HFFc6 (cell line): Measurements from ENCODE around the gene TRMT2B. TPM values are rescaled to one million over a fixed set of nuclear protein-coding genes. Genes with fewer than 3 reads are reported as not detected.

ENCODE experiments used
- DNase-seq: peaks from one replicate; pipeline ENCODE4 v3.0.0-alpha.2; 2018
- H3K27ac Mint-ChIP-seq: 2 replicates; pipeline ENCODE4 v1.8.0; 2020; ENCODE audit warnings: mild to moderate bottlenecking, mixed read lengths
- H3K27me3 Mint-ChIP-seq: 2 replicates; pipeline ENCODE4 v1.8.0; 2021; ENCODE audit warnings: mild to moderate bottlenecking, moderate library complexity, mixed read lengths; ENCODE audit not compliant: insufficient read depth
- H3K36me3 Mint-ChIP-seq: 2 replicates; pipeline ENCODE4 v1.8.0; 2021; ENCODE audit warnings: low read depth, mixed read lengths
- H3K4me1 Mint-ChIP-seq: 2 replicates; pipeline ENCODE4 v1.8.0; 2020; ENCODE audit warnings: low read depth, mixed read lengths
- H3K4me3 Mint-ChIP-seq: 2 replicates; pipeline ENCODE4 v1.8.0; 2020; ENCODE audit warnings: mild to moderate bottlenecking, moderate library complexity, mixed read lengths
- H3K9me3 Mint-ChIP-seq: 2 replicates; pipeline ENCODE4 v1.8.0; 2020; ENCODE audit warnings: mild to moderate bottlenecking, mixed read lengths
- CTCF ChIP-seq: fragments of 200-600 bp; sonication (generic); IDR thresholded peaks from 2 replicates; pipeline ENCODE4 v1.5.0; 2021; ENCODE audit warnings: antibody characterized with exemption, mild to moderate bottlenecking
- long read RNA-seq: library from polyadenylated mRNA; unstranded; transcript quantifications from one replicate; pipeline ENCODE4 v2.0.0, GENCODE V29; 2019
- total RNA-seq, 6 experiments: library from RNA; stranded (reverse); fragmentation: NEBNext Ultra II Directional; extraction: Animal tissue kit (Norgen Biotek cat#: 25700); gene quantifications; 2 replicates in 1 of 6; 3 replicates in 5 of 6; pipeline ENCODE4 v1.2.3, GENCODE V29; 2021

Gene TRMT2B
- 10 to 100 TPM; 14.5 to 16.2 (median 15.7) TPM for total RNA-seq
- long read RNA-seq, partial matches to known transcripts = 3 of 11 reads
- long read RNA-seq, other reads (novel, unspliced or antisense) = 7 of 11 reads

GRCh38 chrX:101051549-101052302 is at the start of gene TRMT2B:
Gene TRMT2B, minus strand, starts transcription at chrX:101052111. Its CDS starts 9,822 bp downstream, at chrX:101042289.
- DNase-seq = peak; percentile 58
- Mint-ChIP-seq H3K4me1 (peaks cover 14% of the 10 kb centered on the region), H3K27ac (peak within 1 kb of the TSS; percentile 93), H3K9me3 (0 out of 2 replicates have a peak, but pooled peaks cover 3% of the 10 kb centered on the region), H3K36me3 (no peaks in the 10 kb centered on the region; the same call in 1 of the 2 replicates), H3K27me3 (no peaks in the 10 kb centered on the region), H3K4me3 (peak within 1 kb of the TSS; percentile 92)
- TF ChIP-seq CTCF = no peak

GRCh38 chrX:101097546-101098453 is 45.9 kb upstream of the TRMT2B start, which contains the start of gene CENPI:
Gene CENPI, plus strand, starts transcription at chrX:101098204. Its CDS starts 2,867 bp downstream, at chrX:101101071.
- peaks cover 2% of the 10 kb centered on the region; the same call in 1 of the 2 replicates for H3K27me3 Mint-ChIP-seq
- H3K4me3 Mint-ChIP-seq = peak within 1 kb of the TSS; percentile 98
- peaks cover 28% of the 10 kb centered on the region for H3K4me1 Mint-ChIP-seq
- no peaks in the 10 kb centered on the region for H3K36me3 Mint-ChIP-seq
- TF ChIP-seq CTCF = no peak
- DNase-seq = peak; percentile 91
- peak within 1 kb of the TSS; percentile 91 for H3K27ac Mint-ChIP-seq
- no peaks in the 10 kb centered on the region for H3K9me3 Mint-ChIP-seq

GRCh38 chrX:101091817-101092216 is 39.9 kb upstream of the TRMT2B start:
- H3K9me3 Mint-ChIP-seq = no peaks in the 10 kb centered on the region
- no peak for DNase-seq
- H3K27ac Mint-ChIP-seq = no peak overlapping the region
- H3K4me3 Mint-ChIP-seq = no peak overlapping the region
- no peaks in the 10 kb centered on the region for H3K36me3 Mint-ChIP-seq
- peaks cover 7% of the 10 kb centered on the region for H3K4me1 Mint-ChIP-seq
- TF ChIP-seq CTCF = no peak
- H3K27me3 Mint-ChIP-seq = peaks cover 2% of the 10 kb centered on the region; the same call in 1 of the 2 replicates

- no peaks in the 10 kb centered on the region for H3K9me3 Mint-ChIP-seq
- DNase-seq = no peak
- H3K36me3 Mint-ChIP-seq = no peaks in the 10 kb centered on the region
- H3K4me1 Mint-ChIP-seq = peaks cover 23% of the 10 kb centered on the region
- H3K27ac Mint-ChIP-seq = no peak overlapping the region
- H3K4me3 Mint-ChIP-seq = no peak overlapping the region
- H3K27me3 Mint-ChIP-seq = no peaks in the 10 kb centered on the region; the same call in 1 of the 2 replicates
- no peak for TF ChIP-seq CTCF
These were observed 29.3 kb upstream of the TRMT2B start for GRCh38 chrX:101081231-101081630.
